GM18907 (cell line): ENCODE measurements around the gene CLUH.

Source experiments
- ATAC-seq: cut with Tn5 transposase; IDR thresholded peaks from one replicate; pipeline ENCODE4 v1.9.1; 2021; ENCODE audit warnings: mild to moderate bottlenecking, moderate library complexity; ENCODE audit not compliant: unreplicated experiment

The CLUH gene

GRCh38 chr17:2722611-2723010 lies 11.0 kb upstream of the CLUH start:
- ATAC-seq: no peak

- ATAC-seq: no peak
Measured at GRCh38 chr17:2721603-2722002, 10.0 kb upstream of the CLUH start.

- ATAC-seq: no peak
Measured at GRCh38 chr17:2719861-2720260, 8.3 kb upstream of the CLUH start.

- ATAC-seq: no peak
Measured at GRCh38 chr17:2718150-2718938, 6.8 kb upstream of the CLUH start.

- ATAC-seq: no peak
Measured at GRCh38 chr17:2716649-2717048, 5.1 kb upstream of the CLUH start.

- no peak for ATAC-seq
Measured at GRCh38 chr17:2713881-2714280, 2.3 kb upstream of the CLUH start.

GRCh38 chr17:2712300-2713043 lies 908 bp upstream of the CLUH start:
- no peak for ATAC-seq

- peak; percentile 25 for ATAC-seq
Measured at GRCh38 chr17:2710803-2711607, 559 bp downstream of the CLUH start.

- peak; percentile 3 for ATAC-seq
Measured at GRCh38 chr17:2710071-2710802, 1.3 kb downstream of the CLUH start.

GRCh38 chr17:2709183-2709661 lies 2.3 kb downstream of the CLUH start:
- ATAC-seq: peak; percentile 36

GRCh38 chr17:2708585-2709182 lies 2.9 kb downstream of the CLUH start:
- no peak for ATAC-seq

- ATAC-seq: no peak
Measured at GRCh38 chr17:2707721-2708584, 3.6 kb downstream of the CLUH start.

GRCh38 chr17:2706911-2707510 lies 4.6 kb downstream of the CLUH start:
- ATAC-seq: no peak

- ATAC-seq: no peak
Measured at GRCh38 chr17:2705888-2706795, 5.4 kb downstream of the CLUH start.

- no peak for ATAC-seq
Measured at GRCh38 chr17:2705263-2705662, 6.3 kb downstream of the CLUH start.

GRCh38 chr17:2704890-2705248 lies 6.7 kb downstream of the CLUH start:
- ATAC-seq: no peak

- no peak for ATAC-seq
Measured at GRCh38 chr17:2704031-2704889, 7.3 kb downstream of the CLUH start.
